Endothelial cell of umbilical vein (primary cell): ENCODE data around the gene KLC3. TPM values are rescaled to one million over a fixed set of nuclear protein-coding genes. Genes with fewer than 3 reads are reported as not detected.

Experiments used
- BruUV-seq: library from RNA; stranded (reverse); fragments of 400-500 nt; replicated peaks from 2 replicates; lab custom pipeline; 2021; lab: Mats Ljungman, UMichigan
- CTCF ChIA-PET: fragments of 300-600, 350-600 bp; sonication (Branson Sonifier 250); formaldehyde crosslinking; loops from one replicate; lab custom pipeline; 2021; ENCODE audit warnings: antibody characterized with exemption, inconsistent platforms; lab: Charles Lee
- POLR2A ChIA-PET: fragments of 300-600, 350-600 bp; sonication (Branson Sonifier 250); formaldehyde crosslinking; loops from one replicate; lab custom pipeline; 2021; ENCODE audit warnings: antibody characterized with exemption, inconsistent platforms; lab: Charles Lee
- DNase-seq: peaks from one replicate; pipeline ENCODE4 v3.0.0-alpha.2; 2011; ENCODE audit warnings: low read depth, low spot score
- FAIRE-seq: peaks from 2 replicates; lab custom pipeline; 2011; peaks lifted over from hg19 to GRCh38; lab: Jason Lieb, UNC
- H2AFZ ChIP-seq: 2 replicates; pipeline ENCODE4 v1.6.0; 2012; ENCODE audit warnings: low read depth, low read length, control low read depth, inconsistent platforms
- H3K27ac ChIP-seq: 2 replicates; pipeline ENCODE4 v1.5.1; 2011; ENCODE audit warnings: low read depth, mild to moderate bottlenecking, control low read depth, low read length, moderate library complexity; ENCODE audit not compliant: insufficient read depth
- H3K27me3 ChIP-seq, 2 experiments: 2 replicates each; pipeline versions ENCODE4 v1.6.0 to v1.6.1; 2011; ENCODE audit warnings: low read length in 2 of 2, mixed read lengths in 1 of 2; ENCODE audit not compliant: control insufficient read depth in 2 of 2, insufficient read depth in 2 of 2
- H3K36me3 ChIP-seq, 2 experiments: 2 replicates in 1 of 2; 3 replicates in 1 of 2; pipeline ENCODE4 v1.5.1; 2011; ENCODE audit warnings: low read length in 2 of 2, mild to moderate bottlenecking in 1 of 2, moderate library complexity in 1 of 2; ENCODE audit not compliant: control insufficient read depth in 2 of 2, insufficient read depth in 2 of 2; ENCODE audit errors: extremely low read depth in 1 of 2
- H3K4me1 ChIP-seq: 3 replicates; pipeline ENCODE4 v1.5.1; 2011; ENCODE audit warnings: mild to moderate bottlenecking, low read length; ENCODE audit not compliant: control insufficient read depth, insufficient read depth; ENCODE audit errors: extremely low read depth
- H3K4me2 ChIP-seq: 2 replicates; pipeline ENCODE4 v1.6.1; 2011; ENCODE audit warnings: low read length, control low read depth, mixed read lengths; ENCODE audit not compliant: insufficient read depth
- H3K4me3 ChIP-seq, 3 experiments: fragments of 200-600 bp in 1 of 3; sonication (generic), shearing (Covaris generic) in 1 of 3; replicated peaks in 1 of 3; 2 replicates each; pipeline ENCODE4 v1.5.1; 2011 to 2016; ENCODE audit warnings: control low read depth in 3 of 3, low read length in 3 of 3, mild to moderate bottlenecking in 2 of 3, inconsistent platforms in 1 of 3, low read depth in 1 of 3, moderate library complexity in 1 of 3; ENCODE audit not compliant: insufficient read depth in 1 of 3
- H3K79me2 ChIP-seq: 2 replicates; pipeline ENCODE4 v1.6.0; 2012; ENCODE audit warnings: low read length, inconsistent platforms; ENCODE audit not compliant: control insufficient read depth, insufficient read depth
- H3K9ac ChIP-seq: replicated peaks from 2 replicates; pipeline ENCODE3; 2011; ENCODE audit warnings: low read length, control low read depth; ENCODE audit not compliant: insufficient read depth; ENCODE audit errors: extremely low read depth
- H3K9me1 ChIP-seq: replicated peaks from 3 replicates; pipeline ENCODE4 v1.6.0; 2011; ENCODE audit warnings: mild to moderate bottlenecking, low read length; ENCODE audit not compliant: control insufficient read depth, insufficient read depth; ENCODE audit errors: extremely low read depth
- H3K9me3 ChIP-seq: replicated peaks from 2 replicates; pipeline ENCODE4 v1.5.1; 2012; ENCODE audit warnings: low read length, inconsistent platforms; ENCODE audit not compliant: control insufficient read depth, insufficient read depth
- H4K20me1 ChIP-seq: replicated peaks from 2 replicates; pipeline ENCODE3; 2011; ENCODE audit warnings: mild to moderate bottlenecking, low read length; ENCODE audit not compliant: control insufficient read depth, insufficient read depth; ENCODE audit errors: extremely low read depth
- CTCF ChIP-seq, 2 donors: IDR thresholded peaks; 1 replicate in 1 of 2; 2 replicates in 1 of 2; pipeline ENCODE4 v1.5.1; 2011; ENCODE audit warnings: low read length in 2 of 2, mild to moderate bottlenecking in 2 of 2, moderate library complexity in 2 of 2, control low read depth in 1 of 2, inconsistent platforms in 1 of 2, low read depth in 1 of 2; ENCODE audit not compliant: insufficient read depth in 1 of 2; ENCODE audit errors: extremely low read depth in 1 of 2
- EZH2 ChIP-seq: IDR thresholded peaks from 2 replicates; pipeline ENCODE4 v1.6.1; 2012; ENCODE audit warnings: borderline replicate concordance, low read depth, mild to moderate bottlenecking, moderate library complexity, low read length, inconsistent platforms; ENCODE audit not compliant: severe bottlenecking
- FOS ChIP-seq: IDR thresholded peaks from 2 replicates; pipeline ENCODE4 v1.6.1; 2011; ENCODE audit warnings: mild to moderate bottlenecking, low read length, moderate library complexity, borderline replicate concordance; ENCODE audit not compliant: insufficient read depth
- GATA2 ChIP-seq: IDR thresholded peaks from 2 replicates; pipeline ENCODE4 v1.7.0; 2011; ENCODE audit warnings: low read depth, mild to moderate bottlenecking, moderate library complexity, mixed read lengths, low read length; ENCODE audit not compliant: insufficient read length, insufficient read depth
- JUN ChIP-seq: IDR thresholded peaks from 2 replicates; pipeline ENCODE4 v1.6.1; 2011; ENCODE audit warnings: borderline replicate concordance, low read depth; ENCODE audit not compliant: insufficient read length, insufficient read depth
- MAX ChIP-seq: IDR thresholded peaks from 2 replicates; pipeline ENCODE4 v1.6.1; 2011; ENCODE audit not compliant: insufficient read depth, insufficient read length
- MYC ChIP-seq: IDR thresholded peaks from one replicate; pipeline ENCODE4 v1.6.1; 2011; ENCODE audit warnings: mild to moderate bottlenecking, low read depth, low read length
- POLR2A ChIP-seq: IDR thresholded peaks from 2 replicates; pipeline ENCODE4 v1.6.1; 2012; ENCODE audit warnings: low read depth, mild to moderate bottlenecking, control low read depth, low read length
- POLR2AphosphoS5 ChIP-seq: IDR thresholded peaks from 2 replicates; pipeline ENCODE4 v1.6.1; 2012; ENCODE audit warnings: low read depth, mild to moderate bottlenecking, control low read depth, low read length, moderate library complexity; ENCODE audit not compliant: insufficient read depth
- dilution Hi-C: fragments of 300-500 bp; cut with MboI; formaldehyde crosslinking; loops from one replicate; pipeline ENCODE4 v1.15.0; 2019; ENCODE audit warnings: low sequenced_read_pairs; ENCODE audit not compliant: extremely low pct_ligation_motif_present
- intact Hi-C: fragments of 100-400 bp; cut with micrococcal nuclease; formaldehyde crosslinking; loops from one replicate; pipeline ENCODE4 v1.10.0; 2022
- polyA plus RNA-seq, 4 experiments: library from polyadenylated mRNA; depleted of rRNA in 3 of 4; stranded (reverse) in 3 of 4; unstranded in 1 of 4; fragments of >200 nt; gene quantifications; 2 replicates each; pipeline versions ENCODE4 v1.2.1 to v1.2.3, GENCODE V29; 2011 to 2012; ENCODE audit warnings: missing spikeins in 1 of 4
- total RNA-seq: library from RNA; stranded (reverse); gene quantifications from 2 replicates; pipeline ENCODE4 v1.2.3, GENCODE V29; 2021

Gene KLC3
- total and polyA plus RNA-seq, 2 donors (not counting 3 experiments of a cell fraction or from before 2014, with no cell fraction given) = not detected

- FAIRE-seq = no peak
Measured at GRCh38 chr19:45296355-45296754, 44.2 kb upstream of the KLC3 start.

More at GRCh38 chr19:45296355-45296754, 44.2 kb upstream of the KLC3 start:
- dilution Hi-C loops = no loop called here
- CTCF ChIA-PET = interaction anchor here (0.8 kb wide), 1 partner anchor 96 kb away, joined by 3 read pairs; no protein-coding TSS in a partner anchor
- no peak overlapping the region for H2AFZ ChIP-seq
- no peaks in the 10 kb centered on the region for H3K79me2 ChIP-seq
- TF ChIP-seq JUN (no peak), POLR2AphosphoS5 (no peak), POLR2A (no peak), EZH2 (no peak), MYC (no peak), GATA2 (no peak), CTCF (IDR thresholded peaks at IDR 0.05; ENCODE audit: extremely low read depth in 1 of 2, insufficient read depth in 1 of 2, low read depth in 1 of 2, low read length in 2 of 2) (no peak), FOS (no peak), MAX (no peak)
- H3K9me1 ChIP-seq = no peaks in the 10 kb centered on the region
- H3K4me3 ChIP-seq = no peak overlapping the region
- H3K36me3 ChIP-seq = peaks cover 0 to 14% of the 10 kb centered on the region in 2 experiments
- H3K4me2 ChIP-seq = no peak overlapping the region
- no TSS peak for BruUV-seq
- intact Hi-C loops = no loop called here
- H4K20me1 ChIP-seq = no peaks in the 10 kb centered on the region
- H3K27me3 ChIP-seq = no peaks in the 10 kb centered on the region
- H3K27ac ChIP-seq = no peak overlapping the region
- no peak overlapping the region for H3K9ac ChIP-seq
- POLR2A ChIA-PET = no interaction called here
- H3K4me1 ChIP-seq = no peaks in the 10 kb centered on the region
- no peaks in the 10 kb centered on the region for H3K9me3 ChIP-seq
- DNase-seq = no peak
